Measurements from ENCODE around the gene ERBB4. TPM values are rescaled to one million over a fixed set of nuclear protein-coding genes. Genes with fewer than 3 reads are reported as not detected.
A peak's percentile ranks its signal among the peaks of the same experiment; 100 is the strongest.

The ERBB4 gene
- total and polyA plus RNA-seq, 2 of the 8 experiments (the other 6 are each of a cell fraction or from before 2014, with no cell fraction given), result 0.34 to 1.3 TPM

- Histone ChIP-seq H3K27ac (ENCODE audit: low read depth, low read length) (no peak overlapping the region), H2BK12ac (ENCODE audit: low read depth, low read length) (no peak overlapping the region), H2BK120ac (replicated peaks; ENCODE audit: low read depth, low read length) (no peak overlapping the region), H3K4me1 (replicated peaks in 1 of 4; ENCODE audit: control insufficient read depth in 3 of 4, insufficient read depth in 4 of 4, low read length in 3 of 4) (peaks cover 0 to 2% (median 0%) of the 10 kb centered on the region in 4 experiments; a peak in 1 of 7 replicates), H3K23me2 (ENCODE audit: low read depth, low read length) (no peaks in the 10 kb centered on the region; the same call in 1 of the 2 replicates), H4K20me1 (replicated peaks in 1 of 2; ENCODE audit: control insufficient read depth in 1 of 2, insufficient read depth in 2 of 2, low read length in 2 of 2) (no peaks in the 10 kb centered on the region), H3K4ac (replicated peaks; ENCODE audit: insufficient read length, low read depth, low read length) (no peak overlapping the region), H3K9me3 (ENCODE audit: insufficient read depth in 2 of 2, low read depth in 1 of 2, low read length in 1 of 2) (no peaks in the 10 kb centered on the region), H3K23ac (ENCODE audit: insufficient read length) (no peak overlapping the region), H2BK15ac (ENCODE audit: low read length) (no peak overlapping the region), H3K4me2 (ENCODE audit: insufficient read depth in 1 of 2, low read depth in 2 of 2, low read length in 2 of 2) (no peak overlapping the region), H3K14ac (ENCODE audit: insufficient read length) (no peak overlapping the region), H3K4me3 (ENCODE audit: extremely low read depth in 1 of 4, insufficient read depth in 2 of 4, low read depth in 3 of 4, low read length in 4 of 4) (no peak overlapping the region), H3K56ac (replicated peaks; ENCODE audit: insufficient read length, low read depth, low read length) (no peak overlapping the region), H3K79me1 (ENCODE audit: low read depth, low read length) (no peaks in the 10 kb centered on the region), H2BK20ac (ENCODE audit: low read length) (no peak overlapping the region), H4K91ac (replicated peaks; ENCODE audit: insufficient read length, low read length) (no peak overlapping the region), H4K5ac (ENCODE audit: insufficient read length, low read depth, low read length) (no peak overlapping the region), H2BK5ac (ENCODE audit: low read depth, low read length) (no peak overlapping the region), H3K36me3 (ENCODE audit: control insufficient read depth in 2 of 4, insufficient read depth in 4 of 4, low read length in 3 of 4) (no peaks in the 10 kb centered on the region), H2AK5ac (ENCODE audit: low read depth, low read length) (no peak overlapping the region), H2AFZ (ENCODE audit: low read length) (no peak overlapping the region), H4K8ac (ENCODE audit: extremely low read depth, insufficient read depth, low read length) (no peak overlapping the region), H3K9ac (replicated peaks in 1 of 4; ENCODE audit: extremely low read depth in 1 of 4, low read depth in 3 of 4, low read length in 3 of 4) (no peak overlapping the region), H3K18ac (ENCODE audit: extremely low read depth, low read length) (no peak overlapping the region), H3K79me2 (ENCODE audit: control insufficient read depth in 1 of 2, insufficient read depth in 2 of 2, low read length in 2 of 2) (no peaks in the 10 kb centered on the region), H3K27me3 (replicated peaks in 1 of 4; ENCODE audit: control insufficient read depth in 3 of 4, extremely low read depth in 1 of 4, insufficient read depth in 3 of 4, low read length in 3 of 4) (no peaks in the 10 kb centered on the region)
- POLR2A ChIA-PET (ENCODE audit: partially characterized antibody), result no interaction called here
- CTCF ChIA-PET (ENCODE audit: partially characterized antibody), result interaction anchor here (0.6 to 2.4 kb wide), 35 partner anchors 10 to 1234 kb away, joined by 3 to 17 read pairs (median 3); no protein-coding TSS in a partner anchor
- WGBS, 2 experiments (ENCODE audit: extremely low coverage in 1 of 2, insufficient coverage in 1 of 2, insufficient read length in 1 of 2, insufficient replicate concordance in 2 of 2, low coverage in 1 of 2, low lambda C conversion rate in 2 of 2, missing lambda C conversion rate in 1 of 2), result 70% methylated on average over 4 of the region's 4 CpGs; no CpG with 5 or more reads in 1 of the 2 experiments
- TF ChIP-seq BRCA1 (IDR thresholded peaks at IDR 0.05; ENCODE audit: low read depth, low read length) (no peak), SIN3A (conservative IDR thresholded peaks at IDR 0.05 in 1 of 2, IDR thresholded peaks at IDR 0.05 in 1 of 2; ENCODE audit: low read depth in 1 of 2, low read length in 2 of 2) (no peak), RAD21 (IDR thresholded peaks at IDR 0.05 in 1 of 2, conservative IDR thresholded peaks at IDR 0.05 in 1 of 2; ENCODE audit: low read depth in 2 of 2, low read length in 2 of 2) (peak; percentile 94 to 95), CTBP2 (IDR thresholded peaks at IDR 0.05; ENCODE audit: borderline replicate concordance, insufficient read depth, insufficient read length, low read length) (no peak), CTCF (IDR thresholded peaks at IDR 0.05; ENCODE audit: control extremely low read depth in 1 of 3, insufficient read depth in 1 of 3, low read depth in 1 of 3, low read length in 3 of 3) (peak; percentile 70 to 85 (median 80)), HDAC2 (IDR thresholded peaks at IDR 0.05; ENCODE audit: borderline replicate concordance in 1 of 2, low read depth in 2 of 2, low read length in 2 of 2) (no peak)
- FAIRE-seq, result peak; percentile 77
- DNase-seq (ENCODE audit: low read depth in 1 of 2, low spot score in 2 of 2), result peak; percentile 36 to 58
Observed at GRCh38 chr2:211745295-211746097, 793.1 kb downstream of the ERBB4 start.
